Esophagus muscularis mucosa (tissue), 4 donors: Measurements from ENCODE around the gene ZNF492. TPM values are rescaled to one million over a fixed set of nuclear protein-coding genes. Genes with fewer than 3 reads are reported as not detected.

Source experiments
- DNase-seq: peaks from one replicate; pipeline ENCODE4 v3.0.0-alpha.2; 2017; ENCODE audit errors: extremely low spot score
- H3K27ac ChIP-seq, 4 donors: fragments of 200-600 bp; sonication (generic); replicated peaks in 1 of 4; 1 replicate in 3 of 4; 2 replicates in 1 of 4; pipeline ENCODE4 v1.5.1; 2016 to 2019; ENCODE audit warnings: mild to moderate bottlenecking in 1 of 4
- H3K27me3 ChIP-seq, 4 donors: fragments of 200-600 bp; sonication (generic); one replicate each; pipeline versions ENCODE4 v1.5.1 to v1.6.0; 2016 to 2019
- H3K36me3 ChIP-seq, 4 donors: fragments of 200-600 bp; sonication (generic); one replicate each; pipeline ENCODE4 v1.5.1; 2016 to 2019
- H3K4me1 ChIP-seq, 4 donors: fragments of 200-600 bp; sonication (generic); one replicate each; pipeline ENCODE4 v1.5.1; 2016 to 2019
- H3K4me3 ChIP-seq, 4 donors: fragments of 200-600 bp; sonication (generic); 1 replicate in 2 of 4; 2 replicates in 2 of 4; pipeline ENCODE4 v1.5.1; 2016 to 2019; ENCODE audit warnings: mild to moderate bottlenecking in 4 of 4, moderate library complexity in 1 of 4
- H3K9me3 ChIP-seq, 4 donors: fragments of 200-600 bp; sonication (generic); 1 replicate in 3 of 4; 2 replicates in 1 of 4; pipeline ENCODE4 v1.5.1; 2016 to 2019
- CTCF ChIP-seq, 3 experiments: fragments of 200-600 bp in 2 of 3; fragments of 450-650 bp in 1 of 3; sonication (generic) in 2 of 3; IDR thresholded peaks; one replicate each; pipeline ENCODE4 v1.5.1; 2017 to 2019; ENCODE audit warnings: antibody characterized with exemption in 3 of 3, mild to moderate bottlenecking in 2 of 3, moderate library complexity in 1 of 3
- EP300 ChIP-seq: sonication (generic); formaldehyde crosslinking; IDR thresholded peaks from one replicate; pipeline ENCODE4 v1.6.1; 2017; ENCODE audit warnings: antibody characterized with exemption
- POLR2A ChIP-seq: fragments of 450-650 bp; IDR thresholded peaks from one replicate; pipeline ENCODE4 v1.6.1; 2017; ENCODE audit warnings: antibody characterized with exemption, moderate library complexity, mild to moderate bottlenecking, low read depth
- POLR2AphosphoS5 ChIP-seq, 2 donors: sonication (generic); formaldehyde crosslinking; IDR thresholded peaks; one replicate each; pipeline ENCODE4 v1.6.1; 2017; ENCODE audit warnings: antibody characterized with exemption in 2 of 2
- WGBS: methylation state at CpG from one replicate; pipeline ENCODE4 v1.1.5; 2018; 5-methylcytosine and 5-hydroxymethylcytosine counted together
- intact Hi-C: fragments of 100-400 bp; cut with DNase I; formaldehyde crosslinking; loops from one replicate; pipeline ENCODE4 v1.15.1; 2023
- total RNA-seq, 4 donors: library from RNA; depleted of rRNA; stranded (reverse); fragments of >200 nt; gene quantifications; one replicate each; pipeline versions ENCODE4 v1.1.0 to v1.2.1, GENCODE V29; 2016

The ZNF492 gene
- total RNA-seq, 4 donors from 2014 or later: under 0.01 to 0.42 (median 0.15) TPM

- Histone ChIP-seq H3K36me3 (no peaks in the 10 kb centered on the region), H3K27ac (no peak overlapping the region), H3K9me3 (peaks cover 0 to 4% (median 0%) of the 10 kb centered on the region in 4 donors), H3K4me1 (peaks cover 0 to 7% (median 2%) of the 10 kb centered on the region in 4 donors), H3K27me3 (peaks cover 0 to 52% (median under 1%) of the 10 kb centered on the region in 4 donors), H3K4me3 (peak overlapping the region in 1 of 4 donors; percentile 33)
- no peak for DNase-seq
- WGBS: 57% methylated on average over 9 of the region's 44 CpGs
- TF ChIP-seq EP300 (no peak), POLR2A (no peak), CTCF (IDR thresholded peaks at IDR 0.05) (no peak), POLR2AphosphoS5 (IDR thresholded peaks at IDR 0.05) (no peak)
- intact Hi-C loops: no loop called here
Observed at GRCh38 chr19:22617614-22618320, 16.4 kb upstream of the ZNF492 start.

GRCh38 chr19:22619371-22619770 is 14.8 kb upstream of the ZNF492 start:
- Histone ChIP-seq H3K9me3 (peaks cover 0 to 4% (median 0%) of the 10 kb centered on the region in 4 donors), H3K27me3 (peaks cover 0 to 67% (median 10%) of the 10 kb centered on the region in 4 donors), H3K36me3 (no peaks in the 10 kb centered on the region), H3K4me1 (peaks cover 0 to 17% (median 11%) of the 10 kb centered on the region in 4 donors), H3K4me3 (no peak overlapping the region), H3K27ac (no peak overlapping the region)
- WGBS: 53% methylated on average over 4 of the region's 4 CpGs
- no peak for DNase-seq
- TF ChIP-seq EP300 (no peak), POLR2AphosphoS5 (IDR thresholded peaks at IDR 0.05) (no peak)
- intact Hi-C loops: no loop called here

- Histone ChIP-seq H3K27me3 (peaks cover 0 to 67% (median 10%) of the 10 kb centered on the region in 4 donors), H3K4me1 (peaks cover 0 to 17% (median 11%) of the 10 kb centered on the region in 4 donors), H3K36me3 (no peaks in the 10 kb centered on the region), H3K27ac (no peak overlapping the region), H3K4me3 (no peak overlapping the region), H3K9me3 (peaks cover 0 to 4% (median 0%) of the 10 kb centered on the region in 4 donors)
- 85% methylated on average over 3 of the region's 3 CpGs for WGBS
- DNase-seq: no peak
- intact Hi-C loops: no loop called here
- TF ChIP-seq EP300 (no peak), POLR2AphosphoS5 (IDR thresholded peaks at IDR 0.05) (no peak), CTCF (IDR thresholded peaks at IDR 0.05) (no peak), POLR2A (no peak)
Observed at GRCh38 chr19:22619932-22620331, 14.2 kb upstream of the ZNF492 start.

- peaks cover 0 to 4% (median 0%) of the 10 kb centered on the region in 4 donors for H3K9me3 ChIP-seq
- no peak overlapping the region for H3K4me3 ChIP-seq
- no peak for DNase-seq
- intact Hi-C loops: no loop called here
- peaks cover 0 to 67% (median 10%) of the 10 kb centered on the region in 4 donors for H3K27me3 ChIP-seq
- 86% methylated on average over 3 of the region's 6 CpGs for WGBS
- no peak overlapping the region for H3K27ac ChIP-seq
- H3K4me1 ChIP-seq: peaks cover 0 to 17% (median 11%) of the 10 kb centered on the region in 4 donors
- H3K36me3 ChIP-seq: no peaks in the 10 kb centered on the region
- TF ChIP-seq POLR2AphosphoS5 (IDR thresholded peaks at IDR 0.05) (no peak), EP300 (no peak), CTCF (IDR thresholded peaks at IDR 0.05) (no peak), POLR2A (no peak)
Observed at GRCh38 chr19:22620401-22620800, 13.7 kb upstream of the ZNF492 start.

GRCh38 chr19:22620912-22621311 is 13.2 kb upstream of the ZNF492 start:
- peaks cover 0 to 4% (median 0%) of the 10 kb centered on the region in 4 donors for H3K9me3 ChIP-seq
- DNase-seq: no peak
- intact Hi-C loops: no loop called here
- 86% methylated on average over 1 of the region's 1 CpG for WGBS
- H3K4me1 ChIP-seq: peaks cover 0 to 17% (median 11%) of the 10 kb centered on the region in 4 donors
- H3K4me3 ChIP-seq: no peak overlapping the region
- no peak overlapping the region for H3K27ac ChIP-seq
- TF ChIP-seq EP300 (no peak), POLR2A (no peak), POLR2AphosphoS5 (IDR thresholded peaks at IDR 0.05) (no peak), CTCF (IDR thresholded peaks at IDR 0.05) (no peak)
- peaks cover 0 to 67% (median 10%) of the 10 kb centered on the region in 4 donors for H3K27me3 ChIP-seq
- no peaks in the 10 kb centered on the region for H3K36me3 ChIP-seq
